ENCODE measurements around the gene PSMD8. TPM values are rescaled to one million over a fixed set of nuclear protein-coding genes. Genes with fewer than 3 reads are reported as not detected.
"Not testable (repeated sequence)": the region's sequence is repeated elsewhere in the genome, so short reads cannot be mapped to it uniquely, and the experiment has no call there.

The PSMD8 gene
- total RNA-seq, 1 donor from 2014 or later = 215 TPM

DNA sequence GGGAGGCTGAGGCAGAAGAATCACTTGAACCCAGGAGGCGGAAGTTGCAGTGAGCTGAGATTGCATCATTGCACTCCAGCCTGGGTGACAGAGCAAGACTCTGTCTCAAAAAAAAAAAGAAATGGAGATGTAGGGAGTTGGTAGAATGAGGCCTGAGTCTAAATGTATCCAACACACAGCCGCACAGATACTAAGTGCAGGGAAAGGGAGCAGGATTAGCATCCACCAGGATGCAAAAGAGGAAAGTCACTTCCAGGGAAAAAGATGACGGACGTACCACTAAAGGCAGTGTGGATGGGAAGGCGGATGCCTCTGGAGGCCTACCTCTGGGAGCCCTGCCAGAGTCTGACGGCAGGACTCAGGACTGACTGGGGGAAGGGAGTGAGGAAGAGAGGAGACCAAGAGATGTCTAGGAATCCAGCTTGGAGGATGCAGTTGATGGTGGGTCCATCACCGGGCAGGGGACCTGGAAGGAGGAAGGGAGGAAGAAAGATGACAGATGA, 35.3 kb downstream of the PSMD8 start:
- H3K27ac Mint-ChIP-seq (ENCODE audit: unreplicated experiment) = no peak overlapping the region
- peaks cover 6% of the 10 kb centered on the region for H3K9me3 Mint-ChIP-seq (ENCODE audit: unreplicated experiment)
- peaks cover 9% of the 10 kb centered on the region for H3K27me3 Mint-ChIP-seq (ENCODE audit: low read depth, unreplicated experiment)
- peaks cover 3% of the 10 kb centered on the region for H3K4me1 Mint-ChIP-seq (ENCODE audit: low read depth, unreplicated experiment)
- Histone ChIP-seq H2AFZ (ENCODE audit: low read depth, low read length) (no peak overlapping the region), H3K79me2 (ENCODE audit: insufficient read depth, low read length) (no peaks in the 10 kb centered on the region), H3K36me3 (ENCODE audit: insufficient read depth, low read length) (no peaks in the 10 kb centered on the region), H3K4me3 (ENCODE audit: insufficient read depth, low read depth, low read length) (no peak overlapping the region), H4K20me1 (ENCODE audit: insufficient read depth, low read length) (no peaks in the 10 kb centered on the region), H3K9me3 (ENCODE audit: insufficient read depth, low read depth, low read length) (no peaks in the 10 kb centered on the region), H3K4me1 (ENCODE audit: insufficient read depth, low read length) (no peaks in the 10 kb centered on the region), H3K4me2 (ENCODE audit: low read length) (no peak overlapping the region), H3K27me3 (ENCODE audit: insufficient read depth, low read length) (no peaks in the 10 kb centered on the region), H3K9ac (ENCODE audit: low read length) (no peak overlapping the region), H3K27ac (ENCODE audit: low read depth, low read length) (no peak overlapping the region)
- peak; percentile 36 for DNase-seq (ENCODE audit: low read depth)
- H3K4me3 Mint-ChIP-seq (ENCODE audit: unreplicated experiment) = peak overlapping the region; percentile 40
- no peak for FAIRE-seq
- TF ChIP-seq, protein P1, sequence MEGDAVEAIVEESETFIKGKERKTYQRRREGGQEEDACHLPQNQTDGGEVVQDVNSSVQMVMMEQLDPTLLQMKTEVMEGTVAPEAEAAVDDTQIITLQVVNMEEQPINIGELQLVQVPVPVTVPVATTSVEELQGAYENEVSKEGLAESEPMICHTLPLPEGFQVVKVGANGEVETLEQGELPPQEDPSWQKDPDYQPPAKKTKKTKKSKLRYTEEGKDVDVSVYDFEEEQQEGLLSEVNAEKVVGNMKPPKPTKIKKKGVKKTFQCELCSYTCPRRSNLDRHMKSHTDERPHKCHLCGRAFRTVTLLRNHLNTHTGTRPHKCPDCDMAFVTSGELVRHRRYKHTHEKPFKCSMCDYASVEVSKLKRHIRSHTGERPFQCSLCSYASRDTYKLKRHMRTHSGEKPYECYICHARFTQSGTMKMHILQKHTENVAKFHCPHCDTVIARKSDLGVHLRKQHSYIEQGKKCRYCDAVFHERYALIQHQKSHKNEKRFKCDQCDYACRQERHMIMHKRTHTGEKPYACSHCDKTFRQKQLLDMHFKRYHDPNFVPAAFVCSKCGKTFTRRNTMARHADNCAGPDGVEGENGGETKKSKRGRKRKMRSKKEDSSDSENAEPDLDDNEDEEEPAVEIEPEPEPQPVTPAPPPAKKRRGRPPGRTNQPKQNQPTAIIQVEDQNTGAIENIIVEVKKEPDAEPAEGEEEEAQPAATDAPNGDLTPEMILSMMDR (IDR thresholded peaks at IDR 0.05; ENCODE audit: insufficient read depth, low read depth, low read length) = no peak
- TF ChIP-seq EZH2 (IDR thresholded peaks at IDR 0.05; ENCODE audit: insufficient read depth, low read length) = no peak
- H3K36me3 Mint-ChIP-seq (ENCODE audit: low read depth, unreplicated experiment) = peaks cover 15% of the 10 kb centered on the region

GRCh38 chr19:38410407-38410806, 36.0 kb downstream of the PSMD8 start:
- DNase-seq (ENCODE audit: low read depth); H3K9me3 Mint-ChIP-seq (ENCODE audit: unreplicated experiment); FAIRE-seq; H3K27ac ChIP-seq (ENCODE audit: low read depth, low read length); H3K4me1 Mint-ChIP-seq (ENCODE audit: low read depth, unreplicated experiment); H3K27ac Mint-ChIP-seq (ENCODE audit: unreplicated experiment); H3K4me1 ChIP-seq (ENCODE audit: insufficient read depth, low read length); H3K4me3 Mint-ChIP-seq (ENCODE audit: unreplicated experiment); H3K9me3 ChIP-seq (ENCODE audit: insufficient read depth, low read depth, low read length); H3K27me3 Mint-ChIP-seq (ENCODE audit: low read depth, unreplicated experiment); H3K27me3 ChIP-seq (ENCODE audit: insufficient read depth, low read length); H3K79me2 ChIP-seq (ENCODE audit: insufficient read depth, low read length); H2AFZ ChIP-seq (ENCODE audit: low read depth, low read length); H3K36me3 ChIP-seq (ENCODE audit: insufficient read depth, low read length); H3K4me2 ChIP-seq (ENCODE audit: low read length); H3K9ac ChIP-seq (ENCODE audit: low read length); H4K20me1 ChIP-seq (ENCODE audit: insufficient read depth, low read length); H3K4me3 ChIP-seq (ENCODE audit: insufficient read depth, low read depth, low read length): not testable (repeated sequence)
- peaks cover 12% of the 10 kb centered on the region for H3K36me3 Mint-ChIP-seq (ENCODE audit: low read depth, unreplicated experiment)

DNA sequence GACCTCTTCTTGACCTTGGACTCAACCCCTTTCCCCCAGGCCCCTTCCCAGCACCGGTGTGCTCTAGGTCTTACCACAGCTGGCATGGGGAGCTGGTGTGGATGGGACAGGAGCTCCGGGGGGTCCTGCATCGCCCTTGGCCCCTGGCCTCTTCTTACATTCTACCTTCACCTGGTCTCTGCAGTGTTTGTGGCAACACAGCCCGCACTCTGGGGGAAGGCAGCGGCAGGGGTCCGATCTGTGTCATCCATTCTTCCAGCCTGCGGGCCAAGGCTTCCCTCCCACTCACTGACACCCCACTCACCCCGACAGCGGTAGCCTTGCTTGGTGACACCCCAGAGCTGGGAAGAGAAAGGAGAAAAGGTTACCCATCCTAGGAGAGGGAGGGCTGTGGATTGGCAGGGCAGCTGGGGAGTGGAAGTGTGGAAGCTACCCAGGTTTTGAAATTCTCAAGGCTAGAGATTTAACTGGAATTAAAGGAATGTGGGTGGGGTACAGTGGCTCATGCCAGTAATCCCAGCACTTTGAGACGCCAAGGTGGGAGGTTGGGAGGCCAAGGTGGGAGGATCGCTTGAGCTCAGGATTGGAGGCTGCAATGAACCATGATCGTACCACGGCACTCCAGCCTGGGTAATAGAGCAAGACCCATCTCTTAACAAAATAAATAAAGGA, 36.8 kb downstream of the PSMD8 start:
- Histone ChIP-seq H3K4me1 (ENCODE audit: insufficient read depth, low read length) (no peaks in the 10 kb centered on the region), H4K20me1 (ENCODE audit: insufficient read depth, low read length) (no peaks in the 10 kb centered on the region), H2AFZ (ENCODE audit: low read depth, low read length) (no peak overlapping the region), H3K36me3 (ENCODE audit: insufficient read depth, low read length) (no peaks in the 10 kb centered on the region), H3K27me3 (ENCODE audit: insufficient read depth, low read length) (no peaks in the 10 kb centered on the region), H3K9me3 (ENCODE audit: insufficient read depth, low read depth, low read length) (no peaks in the 10 kb centered on the region), H3K27ac (ENCODE audit: low read depth, low read length) (no peak overlapping the region), H3K4me2 (ENCODE audit: low read length) (no peak overlapping the region), H3K79me2 (ENCODE audit: insufficient read depth, low read length) (no peaks in the 10 kb centered on the region), H3K9ac (ENCODE audit: low read length) (no peak overlapping the region), H3K4me3 (ENCODE audit: insufficient read depth, low read depth, low read length) (no peak overlapping the region)
- peaks cover 11% of the 10 kb centered on the region for H3K36me3 Mint-ChIP-seq (ENCODE audit: low read depth, unreplicated experiment)
- no peak for TF ChIP-seq EZH2 (IDR thresholded peaks at IDR 0.05; ENCODE audit: insufficient read depth, low read length)
- TF ChIP-seq, protein P1 (IDR thresholded peaks at IDR 0.05; ENCODE audit: insufficient read depth, low read depth, low read length) = no peak
- no peak overlapping the region for H3K4me3 Mint-ChIP-seq (ENCODE audit: unreplicated experiment)
- H3K9me3 Mint-ChIP-seq (ENCODE audit: unreplicated experiment) = peaks cover 6% of the 10 kb centered on the region
- H3K4me1 Mint-ChIP-seq (ENCODE audit: low read depth, unreplicated experiment) = peaks cover 3% of the 10 kb centered on the region
- DNase-seq (ENCODE audit: low read depth) (no peak), FAIRE-seq (no peak)
- H3K27ac Mint-ChIP-seq (ENCODE audit: unreplicated experiment) = no peak overlapping the region
- H3K27me3 Mint-ChIP-seq (ENCODE audit: low read depth, unreplicated experiment) = peaks cover 9% of the 10 kb centered on the region

GRCh38 chr19:38411898-38412297, 37.5 kb downstream of the PSMD8 start:
- not testable (repeated sequence) for H3K4me1 Mint-ChIP-seq (ENCODE audit: low read depth, unreplicated experiment); FAIRE-seq; H2AFZ ChIP-seq (ENCODE audit: low read depth, low read length); H3K27ac ChIP-seq (ENCODE audit: low read depth, low read length); H3K4me2 ChIP-seq (ENCODE audit: low read length); H3K9me3 Mint-ChIP-seq (ENCODE audit: unreplicated experiment); H3K4me3 Mint-ChIP-seq (ENCODE audit: unreplicated experiment); H4K20me1 ChIP-seq (ENCODE audit: insufficient read depth, low read length); H3K27me3 ChIP-seq (ENCODE audit: insufficient read depth, low read length); DNase-seq (ENCODE audit: low read depth); H3K4me1 ChIP-seq (ENCODE audit: insufficient read depth, low read length); H3K9ac ChIP-seq (ENCODE audit: low read length); H3K4me3 ChIP-seq (ENCODE audit: insufficient read depth, low read depth, low read length); H3K27ac Mint-ChIP-seq (ENCODE audit: unreplicated experiment); H3K36me3 ChIP-seq (ENCODE audit: insufficient read depth, low read length); H3K9me3 ChIP-seq (ENCODE audit: insufficient read depth, low read depth, low read length); H3K79me2 ChIP-seq (ENCODE audit: insufficient read depth, low read length)
- H3K36me3 Mint-ChIP-seq (ENCODE audit: low read depth, unreplicated experiment) = peaks cover 11% of the 10 kb centered on the region
- peaks cover 14% of the 10 kb centered on the region for H3K27me3 Mint-ChIP-seq (ENCODE audit: low read depth, unreplicated experiment)

Measured in astrocyte (in vitro differentiated cells and primary cell).